ENCODE results near the gene SERPINB6. TPM values are rescaled to one million over a fixed set of nuclear protein-coding genes. Genes with fewer than 3 reads are reported as not detected.

Gene SERPINB6
- polyA plus RNA-seq, 1 donor from 2014 or later = 77.8 TPM

DNA sequence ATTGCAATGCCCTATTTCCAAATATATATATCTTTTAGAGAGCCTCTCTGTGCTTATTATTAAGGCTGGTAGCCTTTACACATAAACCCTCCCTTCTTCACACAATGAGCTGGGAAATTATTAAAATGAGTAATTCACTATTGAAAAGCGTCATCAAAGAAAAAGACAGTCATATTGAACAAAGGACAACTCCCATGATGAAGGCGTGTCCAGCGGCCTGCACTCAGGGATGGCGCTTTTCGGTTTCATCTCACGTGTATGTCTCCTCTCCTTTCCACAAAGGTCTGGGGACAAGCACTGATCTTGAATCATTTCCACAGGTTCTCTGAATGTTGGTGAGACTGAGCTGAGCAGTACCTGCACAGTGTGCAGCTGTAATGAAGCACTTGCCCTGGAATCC, 71.8 kb downstream of the SERPINB6 start:
- no peaks in the 10 kb centered on the region for H3K27me3 Mint-ChIP-seq
- peaks cover 47 to 52% (median 49%) of the 10 kb centered on the region in 3 donors for H3K4me1 Mint-ChIP-seq
- H3K9me3 Mint-ChIP-seq = no peaks in the 10 kb centered on the region
- H3K36me3 Mint-ChIP-seq = peaks cover 7% of the 10 kb centered on the region
- H3K27ac Mint-ChIP-seq = peak overlapping the region; percentile 88 to 99 (median 91)
- peak overlapping the region; percentile 97 to 100 (median 100) for H3K4me3 Mint-ChIP-seq

Other genes with a start within 250 kb of the SERPINB6 start
- 0.08 TPM for gene MYLK4, start 220.6 kb downstream of the SERPINB6 start, polyA plus RNA-seq
- 34.5 TPM for gene WRNIP1, start 206.2 kb downstream of the SERPINB6 start, polyA plus RNA-seq
- 85.6 TPM for gene SERPINB1, start 129.7 kb downstream of the SERPINB6 start, polyA plus RNA-seq
- gene SERPINB9, start 68.3 kb downstream of the SERPINB6 start, polyA plus RNA-seq = 20.1 TPM
- gene NQO2, start 28.3 kb upstream of the SERPINB6 start, polyA plus RNA-seq = 27.6 TPM
- gene RIPK1, start 96.9 kb upstream of the SERPINB6 start, polyA plus RNA-seq = 13.0 TPM
- 17.3 TPM for gene BPHL, start 147.1 kb upstream of the SERPINB6 start, polyA plus RNA-seq
- gene TUBB2A, start 186.0 kb upstream of the SERPINB6 start, polyA plus RNA-seq = 12.8 TPM

Data from IgD-negative memory B cell (primary cell).